Dendritic cell treated with granulocyte-macrophage colony-stimulating factor and Interleukin-4, amounts not matched to agents 40 ng/mL and 50 ng/mL, for 4 days (primary cell): ENCODE measurements around the gene LGMN.
"Not testable (repeated sequence)": the region's sequence is repeated elsewhere in the genome, so short reads cannot be mapped to it uniquely, and the experiment has no call there.

Experiments used
- H3K27ac Mint-ChIP-seq: one replicate; pipeline ENCODE4 v1.8.0; 2022; ENCODE audit warnings: mild to moderate bottlenecking, mixed read lengths
- H3K27me3 Mint-ChIP-seq: one replicate; pipeline ENCODE4 v1.8.0; 2022; ENCODE audit warnings: mild to moderate bottlenecking, mixed read lengths
- H3K36me3 Mint-ChIP-seq: one replicate; pipeline ENCODE4 v1.8.0; 2022; ENCODE audit warnings: low read depth, mixed read lengths
- H3K4me1 Mint-ChIP-seq: one replicate; pipeline ENCODE4 v1.8.0; 2022; ENCODE audit warnings: low read depth, mixed read lengths
- H3K4me3 Mint-ChIP-seq: one replicate; pipeline ENCODE4 v1.8.0; 2022; ENCODE audit warnings: mild to moderate bottlenecking, moderate library complexity, mixed read lengths
- H3K9me3 Mint-ChIP-seq: one replicate; pipeline ENCODE4 v1.8.0; 2022; ENCODE audit warnings: mixed read lengths
- intact Hi-C: fragments of 100-400 bp; cut with micrococcal nuclease; formaldehyde crosslinking; loops from one replicate; pipeline ENCODE4 v1.15.0; 2022

Gene LGMN

GRCh38 chr14:92751819-92752218 lies 3.4 kb upstream of the LGMN start:
- Mint-ChIP-seq H3K9me3 (peaks cover 32% of the 10 kb centered on the region), H3K4me1 (peaks cover 63% of the 10 kb centered on the region), H3K4me3 (no peak overlapping the region), H3K36me3 (peaks cover 31% of the 10 kb centered on the region), H3K27me3 (peaks cover 43% of the 10 kb centered on the region), H3K27ac (peak overlapping the region; percentile 83)
- intact Hi-C loops: no loop called here

GRCh38 chr14:92750994-92751400 lies 2.6 kb upstream of the LGMN start:
- H3K4me3 Mint-ChIP-seq: no peak overlapping the region
- H3K27me3 Mint-ChIP-seq: peaks cover 52% of the 10 kb centered on the region
- H3K9me3 Mint-ChIP-seq: peaks cover 32% of the 10 kb centered on the region
- peaks cover 40% of the 10 kb centered on the region for H3K36me3 Mint-ChIP-seq
- intact Hi-C loops: no loop called here
- peaks cover 71% of the 10 kb centered on the region for H3K4me1 Mint-ChIP-seq
- H3K27ac Mint-ChIP-seq: no peak overlapping the region

GRCh38 chr14:92750222-92750728 lies 1.8 kb upstream of the LGMN start:
- peaks cover 24% of the 10 kb centered on the region for H3K9me3 Mint-ChIP-seq
- H3K4me3 Mint-ChIP-seq: peak overlapping the region; percentile 37
- H3K27ac Mint-ChIP-seq: peak overlapping the region; percentile 61
- H3K27me3 Mint-ChIP-seq: peaks cover 59% of the 10 kb centered on the region
- peaks cover 72% of the 10 kb centered on the region for H3K4me1 Mint-ChIP-seq
- intact Hi-C loops: not testable (repeated sequence)
- H3K36me3 Mint-ChIP-seq: peaks cover 47% of the 10 kb centered on the region

- peaks cover 8% of the 10 kb centered on the region for H3K9me3 Mint-ChIP-seq
- H3K4me3 Mint-ChIP-seq: peak overlapping the region; percentile 82
- H3K27ac Mint-ChIP-seq: peak overlapping the region; percentile 93
- peaks cover 67% of the 10 kb centered on the region for H3K27me3 Mint-ChIP-seq
- intact Hi-C loops: loop anchor here (2.0 to 5.0 kb wide), 2 partner anchors 35 kb away; no protein-coding TSS in a partner anchor
- peaks cover 59% of the 10 kb centered on the region for H3K4me1 Mint-ChIP-seq
- peaks cover 54% of the 10 kb centered on the region for H3K36me3 Mint-ChIP-seq
Observed at GRCh38 chr14:92747701-92748258, 647 bp downstream of the LGMN start.

- Mint-ChIP-seq H3K9me3 (peaks cover 3% of the 10 kb centered on the region), H3K4me3 (no peak overlapping the region), H3K4me1 (peaks cover 49% of the 10 kb centered on the region), H3K27me3 (peaks cover 64% of the 10 kb centered on the region), H3K27ac (no peak overlapping the region), H3K36me3 (peaks cover 90% of the 10 kb centered on the region)
- intact Hi-C loops: no loop called here
Observed at GRCh38 chr14:92744198-92744597, 4.2 kb downstream of the LGMN start.

- H3K36me3 Mint-ChIP-seq: peaks cover 94% of the 10 kb centered on the region
- no peaks in the 10 kb centered on the region for H3K9me3 Mint-ChIP-seq
- H3K27me3 Mint-ChIP-seq: peaks cover 47% of the 10 kb centered on the region
- peaks cover 38% of the 10 kb centered on the region for H3K4me1 Mint-ChIP-seq
- intact Hi-C loops: no loop called here
- H3K27ac Mint-ChIP-seq: no peak overlapping the region
- no peak overlapping the region for H3K4me3 Mint-ChIP-seq
Observed at GRCh38 chr14:92740440-92740839, 8.0 kb downstream of the LGMN start.

GRCh38 chr14:92737619-92738188 lies 10.7 kb downstream of the LGMN start:
- intact Hi-C loops: no loop called here
- Mint-ChIP-seq H3K27me3 (peaks cover 46% of the 10 kb centered on the region), H3K9me3 (no peaks in the 10 kb centered on the region), H3K36me3 (peaks cover 93% of the 10 kb centered on the region), H3K27ac (peak overlapping the region; percentile 57), H3K4me3 (no peak overlapping the region), H3K4me1 (peaks cover 36% of the 10 kb centered on the region)

- Mint-ChIP-seq H3K4me1 (peaks cover 36% of the 10 kb centered on the region), H3K27ac (peak overlapping the region; percentile 57), H3K36me3 (peaks cover 93% of the 10 kb centered on the region), H3K4me3 (no peak overlapping the region), H3K9me3 (no peaks in the 10 kb centered on the region), H3K27me3 (peaks cover 51% of the 10 kb centered on the region)
- intact Hi-C loops: no loop called here
Observed at GRCh38 chr14:92737206-92737605, 11.2 kb downstream of the LGMN start.

GRCh38 chr14:92735344-92735743 lies 13.1 kb downstream of the LGMN start:
- Mint-ChIP-seq H3K27ac (no peak overlapping the region), H3K9me3 (peaks cover 9% of the 10 kb centered on the region), H3K27me3 (peaks cover 47% of the 10 kb centered on the region), H3K4me1 (peaks cover 43% of the 10 kb centered on the region), H3K36me3 (peaks cover 93% of the 10 kb centered on the region), H3K4me3 (no peak overlapping the region)
- intact Hi-C loops: no loop called here

- intact Hi-C loops: no loop called here
- H3K4me3 Mint-ChIP-seq: no peak overlapping the region
- peaks cover 9% of the 10 kb centered on the region for H3K9me3 Mint-ChIP-seq
- peaks cover 93% of the 10 kb centered on the region for H3K36me3 Mint-ChIP-seq
- H3K4me1 Mint-ChIP-seq: peaks cover 42% of the 10 kb centered on the region
- no peak overlapping the region for H3K27ac Mint-ChIP-seq
- H3K27me3 Mint-ChIP-seq: peaks cover 45% of the 10 kb centered on the region
Observed at GRCh38 chr14:92734618-92735017, 13.8 kb downstream of the LGMN start.

GRCh38 chr14:92733007-92733406 lies 15.4 kb downstream of the LGMN start:
- intact Hi-C loops: no loop called here
- Mint-ChIP-seq H3K4me3 (no peak overlapping the region), H3K4me1 (peaks cover 46% of the 10 kb centered on the region)

GRCh38 chr14:92731622-92732115 lies 16.8 kb downstream of the LGMN start:
- H3K9me3 Mint-ChIP-seq: peaks cover 9% of the 10 kb centered on the region
- H3K4me1 Mint-ChIP-seq: peaks cover 47% of the 10 kb centered on the region
- no peak overlapping the region for H3K4me3 Mint-ChIP-seq
- H3K27me3 Mint-ChIP-seq: peaks cover 35% of the 10 kb centered on the region
- H3K36me3 Mint-ChIP-seq: peaks cover 93% of the 10 kb centered on the region
- no peak overlapping the region for H3K27ac Mint-ChIP-seq
- intact Hi-C loops: no loop called here

More at GRCh38 chr14:92733007-92733406, 15.4 kb downstream of the LGMN start:
- Mint-ChIP-seq H3K27ac (no peak overlapping the region), H3K27me3 (peaks cover 42% of the 10 kb centered on the region), H3K9me3 (peaks cover 9% of the 10 kb centered on the region), H3K36me3 (peaks cover 93% of the 10 kb centered on the region)

- intact Hi-C loops: no loop called here
- H3K9me3 Mint-ChIP-seq: peaks cover 9% of the 10 kb centered on the region
- H3K27ac Mint-ChIP-seq: no peak overlapping the region
Observed at GRCh38 chr14:92729634-92730358, 18.6 kb downstream of the LGMN start.

GRCh38 chr14:92728759-92729364 lies 19.6 kb downstream of the LGMN start:
- H3K4me1 Mint-ChIP-seq: peaks cover 57% of the 10 kb centered on the region
- H3K27ac Mint-ChIP-seq: no peak overlapping the region
- peaks cover 23% of the 10 kb centered on the region for H3K27me3 Mint-ChIP-seq
- peaks cover 89% of the 10 kb centered on the region for H3K36me3 Mint-ChIP-seq
- peaks cover 9% of the 10 kb centered on the region for H3K9me3 Mint-ChIP-seq
- intact Hi-C loops: no loop called here
- H3K4me3 Mint-ChIP-seq: no peak overlapping the region

More at GRCh38 chr14:92729634-92730358, 18.6 kb downstream of the LGMN start:
- peaks cover 25% of the 10 kb centered on the region for H3K27me3 Mint-ChIP-seq
- H3K36me3 Mint-ChIP-seq: peaks cover 89% of the 10 kb centered on the region
- peaks cover 49% of the 10 kb centered on the region for H3K4me1 Mint-ChIP-seq
- no peak overlapping the region for H3K4me3 Mint-ChIP-seq
